Thyroid gland (tissue), 4 donors: Measurements from ENCODE around the gene DPF3.

Experiments
- CTCF ChIP-seq, 6 experiments: fragments of 200-600 bp in 3 of 6; fragments of 450-650 bp in 3 of 6; sonication (generic) in 3 of 6; IDR thresholded peaks; one replicate each; pipeline ENCODE4 v1.5.1; 2016 to 2019; ENCODE audit warnings: antibody characterized with exemption in 6 of 6, mild to moderate bottlenecking in 2 of 6, inconsistent platforms in 1 of 6, moderate library complexity in 1 of 6
- POLR2A ChIP-seq, 2 donors: fragments of 450-650 bp; IDR thresholded peaks; one replicate each; pipeline ENCODE4 v1.6.1; 2017; ENCODE audit warnings: antibody characterized with exemption in 2 of 2, mild to moderate bottlenecking in 2 of 2, moderate library complexity in 1 of 2

DNA sequence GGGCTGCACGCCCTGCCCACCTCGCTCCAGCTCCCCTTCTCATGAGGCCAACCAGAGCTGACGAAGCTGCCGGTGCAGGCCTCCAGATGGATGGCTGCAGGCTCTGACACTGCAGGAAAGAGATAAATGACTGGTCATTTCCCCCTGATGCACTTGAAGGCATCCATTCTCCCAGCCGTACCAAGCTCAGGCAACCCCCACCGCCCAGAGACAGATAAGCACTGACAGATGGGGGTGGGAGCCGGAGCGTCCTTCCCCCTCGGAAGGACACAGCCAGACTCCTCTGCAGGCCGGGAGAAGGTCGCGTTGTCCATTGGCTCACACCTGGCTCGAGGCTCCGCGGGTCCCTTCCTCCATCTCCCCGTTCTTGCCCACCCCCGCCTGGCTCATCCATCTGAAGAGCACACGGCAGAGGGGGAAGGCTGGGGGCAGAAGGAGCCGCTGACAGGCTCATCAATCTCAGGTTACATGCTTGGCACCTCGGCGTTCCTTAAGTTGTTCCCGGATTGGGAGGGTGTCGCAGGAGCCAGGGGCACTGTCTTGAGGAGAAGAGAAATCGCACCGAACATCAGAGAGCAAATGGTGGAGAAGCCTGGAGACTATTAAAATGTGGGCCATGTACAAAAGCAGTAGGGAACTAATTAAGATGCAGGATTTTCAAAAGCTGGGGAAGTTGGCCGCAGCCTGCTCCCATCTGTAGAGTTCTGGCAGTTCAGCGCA is 151.6 kb downstream of the DPF3 start:
- TF ChIP-seq POLR2A (IDR thresholded peaks at IDR 0.05) (no peak), CTCF (IDR thresholded peaks at IDR 0.05) (no peak)
